MCF 10A (cell line): ENCODE data around the gene ESCO1. TPM values are rescaled to one million over a fixed set of nuclear protein-coding genes. Genes with fewer than 3 reads are reported as not detected.
A peak's percentile ranks its signal among the peaks of the same experiment; 100 is the strongest.

Experiments used
- BruUV-seq: library from RNA; stranded (reverse); fragments of 400-500 nt; replicated peaks from 2 replicates; lab custom pipeline; 2021; lab: Mats Ljungman, UMichigan
- CTCF ChIA-PET: fragments of 300-600 bp; sonication (Branson Sonifier 250); formaldehyde crosslinking; extraction: SDS; loops from one replicate; lab custom pipeline; 2021; ENCODE audit warnings: antibody characterized with exemption, inconsistent platforms; lab: Yijun Ruan, JAX
- POLR2A ChIA-PET: fragments of 300-600, 350-650 bp; sonication (Branson Sonifier 250); formaldehyde crosslinking; extraction: SDS; loops from one replicate; lab custom pipeline; 2020; ENCODE audit warnings: antibody characterized with exemption, inconsistent platforms; lab: Yijun Ruan, JAX
- DNase-seq: peaks from one replicate; pipeline ENCODE4 v3.0.0-alpha.2; 2018; ENCODE audit not compliant: unreplicated experiment
- H3K27ac Mint-ChIP-seq: one replicate; pipeline ENCODE4 v1.8.0; 2022; ENCODE audit warnings: mild to moderate bottlenecking, low read depth, mixed read lengths; ENCODE audit not compliant: unreplicated experiment
- H3K27me3 Mint-ChIP-seq: one replicate; pipeline ENCODE4 v1.8.0; 2022; ENCODE audit warnings: mixed read lengths; ENCODE audit not compliant: insufficient read depth, unreplicated experiment
- H3K36me3 Mint-ChIP-seq: one replicate; pipeline ENCODE4 v1.8.0; 2022; ENCODE audit warnings: mild to moderate bottlenecking, moderate library complexity, mixed read lengths; ENCODE audit not compliant: insufficient read depth, unreplicated experiment
- H3K4me1 Mint-ChIP-seq: one replicate; pipeline ENCODE4 v1.8.0; 2022; ENCODE audit warnings: mixed read lengths; ENCODE audit not compliant: insufficient read depth, unreplicated experiment
- H3K4me3 Mint-ChIP-seq: one replicate; pipeline ENCODE4 v1.8.0; 2022; ENCODE audit warnings: mild to moderate bottlenecking, moderate library complexity, mixed read lengths; ENCODE audit not compliant: unreplicated experiment
- H3K9me3 Mint-ChIP-seq: one replicate; pipeline ENCODE4 v1.8.0; 2022; ENCODE audit warnings: mixed read lengths; ENCODE audit not compliant: unreplicated experiment
- intact Hi-C: fragments of 100-400 bp; cut with micrococcal nuclease; formaldehyde crosslinking; loops from 2 replicates; pipeline ENCODE4 v1.14.1; 2022
- total RNA-seq: library from RNA; stranded (reverse); gene quantifications from 2 replicates; pipeline ENCODE4 v1.2.3, GENCODE V29; 2022
- TF ChIP-seq, protein P1 (sequence below): fragments of 200-600 bp; IDR thresholded peaks from one replicate; pipeline ENCODE4 v1.8.0; 2022; ENCODE audit warnings: antibody characterized with exemption, mild to moderate bottlenecking; ENCODE audit not compliant: unreplicated experiment

The ESCO1 gene
- total RNA-seq, 1 experiment from 2014 or later: 19.2 TPM

DNA sequence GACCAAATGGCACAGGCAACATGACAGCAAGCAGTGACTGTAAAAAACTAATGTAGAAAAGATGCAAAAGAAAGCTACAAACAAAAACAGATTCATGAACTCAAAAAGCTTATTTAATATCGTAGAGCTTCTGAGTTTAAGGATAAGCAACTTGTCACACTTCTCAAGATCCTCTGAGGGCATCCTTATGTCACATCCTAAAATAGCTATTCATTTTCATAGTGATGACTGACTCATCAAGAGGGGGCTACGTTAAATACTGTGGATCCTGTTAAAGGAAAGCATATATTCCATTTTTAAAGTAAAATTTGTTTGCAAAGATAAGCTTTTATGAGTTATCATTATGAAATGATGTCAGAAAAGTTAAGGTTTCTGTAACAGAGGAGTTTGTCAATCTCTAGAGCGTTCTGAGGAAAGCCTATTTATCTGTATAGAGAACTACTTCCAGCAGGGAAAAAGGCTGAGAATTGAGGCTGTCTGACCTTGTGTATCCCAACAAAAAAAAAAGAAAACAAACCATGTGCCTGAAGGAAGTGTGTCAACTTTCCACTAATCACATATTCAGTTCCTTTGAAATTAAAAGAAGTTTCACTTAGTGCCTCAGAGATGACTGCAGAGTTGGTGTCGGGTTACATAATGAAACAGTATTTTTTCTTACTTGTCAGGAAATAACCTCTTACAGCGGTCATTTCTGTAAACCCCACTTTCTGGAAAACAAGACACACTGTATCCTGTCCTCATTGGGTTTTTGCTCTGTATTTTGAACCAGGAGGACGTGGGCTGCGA, 115.5 kb downstream of the ESCO1 start:
- Mint-ChIP-seq H3K27ac (no peak overlapping the region), H3K9me3 (no peaks in the 10 kb centered on the region), H3K27me3 (no peaks in the 10 kb centered on the region), H3K4me3 (no peak overlapping the region), H3K36me3 (no peaks in the 10 kb centered on the region), H3K4me1 (peaks cover 8% of the 10 kb centered on the region)
- ChIA-PET POLR2A (no interaction called here), CTCF (interaction anchor here (0.6 to 1.8 kb wide), 5 partner anchors 9 to 290 kb away, joined by 3 to 8 read pairs (median 3); no protein-coding TSS in a partner anchor)
- TF ChIP-seq, protein P1, sequence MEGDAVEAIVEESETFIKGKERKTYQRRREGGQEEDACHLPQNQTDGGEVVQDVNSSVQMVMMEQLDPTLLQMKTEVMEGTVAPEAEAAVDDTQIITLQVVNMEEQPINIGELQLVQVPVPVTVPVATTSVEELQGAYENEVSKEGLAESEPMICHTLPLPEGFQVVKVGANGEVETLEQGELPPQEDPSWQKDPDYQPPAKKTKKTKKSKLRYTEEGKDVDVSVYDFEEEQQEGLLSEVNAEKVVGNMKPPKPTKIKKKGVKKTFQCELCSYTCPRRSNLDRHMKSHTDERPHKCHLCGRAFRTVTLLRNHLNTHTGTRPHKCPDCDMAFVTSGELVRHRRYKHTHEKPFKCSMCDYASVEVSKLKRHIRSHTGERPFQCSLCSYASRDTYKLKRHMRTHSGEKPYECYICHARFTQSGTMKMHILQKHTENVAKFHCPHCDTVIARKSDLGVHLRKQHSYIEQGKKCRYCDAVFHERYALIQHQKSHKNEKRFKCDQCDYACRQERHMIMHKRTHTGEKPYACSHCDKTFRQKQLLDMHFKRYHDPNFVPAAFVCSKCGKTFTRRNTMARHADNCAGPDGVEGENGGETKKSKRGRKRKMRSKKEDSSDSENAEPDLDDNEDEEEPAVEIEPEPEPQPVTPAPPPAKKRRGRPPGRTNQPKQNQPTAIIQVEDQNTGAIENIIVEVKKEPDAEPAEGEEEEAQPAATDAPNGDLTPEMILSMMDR: no peak
- DNase-seq: peak; percentile 11
- intact Hi-C loops: loop anchor here (10.0 kb wide), 1 partner anchor 470 kb away; no protein-coding TSS in a partner anchor
- no TSS peak for BruUV-seq

DNA sequence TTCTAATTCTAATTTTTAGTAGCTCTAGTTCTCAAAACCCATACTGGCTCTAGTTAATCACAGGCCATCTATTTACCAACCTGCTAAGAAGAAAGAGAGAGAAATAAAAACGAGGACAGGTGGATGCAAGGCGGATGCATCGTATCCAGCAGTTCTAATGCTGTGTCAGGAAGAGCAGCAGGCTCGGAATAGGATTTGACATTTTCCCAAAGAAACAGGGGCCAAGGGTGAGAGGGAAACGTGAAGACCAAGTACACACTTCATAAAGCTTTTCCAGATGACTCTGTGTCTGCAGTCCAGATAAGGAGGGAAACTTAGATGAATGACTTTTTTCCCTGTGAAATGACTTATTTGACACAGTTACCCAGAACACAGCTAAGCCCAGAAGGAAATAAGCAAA, 117.5 kb downstream of the ESCO1 start:
- ChIA-PET POLR2A (interaction anchor here (1.0 kb wide), 1 partner anchor 92 kb away, joined by 3 read pairs; no protein-coding TSS in a partner anchor), CTCF (interaction anchor here (0.8 to 1.1 kb wide), 2 partner anchors 9 to 129 kb away, joined by 3 to 4 read pairs; partner anchors contain the start of gene SNRPD1)
- intact Hi-C loops: loop anchor here (10.0 kb wide), 1 partner anchor 472 kb away; no protein-coding TSS in a partner anchor
- Mint-ChIP-seq H3K9me3 (no peaks in the 10 kb centered on the region), H3K27me3 (no peaks in the 10 kb centered on the region), H3K4me1 (peaks cover 8% of the 10 kb centered on the region), H3K27ac (no peak overlapping the region), H3K4me3 (no peak overlapping the region), H3K36me3 (no peaks in the 10 kb centered on the region)
- DNase-seq: no peak
- TF ChIP-seq, protein P1: no peak
- BruUV-seq: no TSS peak

DNA sequence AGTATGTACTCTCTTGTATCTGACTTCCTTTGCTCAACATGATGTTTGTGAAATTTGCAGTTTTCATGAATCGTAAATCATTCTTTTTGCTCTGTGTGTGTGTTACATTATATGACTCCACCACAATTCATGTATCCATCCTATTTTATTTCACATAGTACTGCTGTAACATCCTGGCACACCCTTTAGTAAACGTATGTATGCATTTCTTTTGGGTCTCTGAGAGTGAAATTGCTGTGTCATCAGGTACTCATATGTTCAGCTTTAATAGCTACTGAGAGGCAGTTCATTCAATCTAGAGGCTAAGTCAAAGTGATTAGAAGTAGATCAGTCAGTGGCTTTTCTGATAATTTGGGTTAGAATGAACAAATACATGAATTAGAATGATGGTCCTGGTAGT, 118.8 kb downstream of the ESCO1 start:
- H3K4me1 Mint-ChIP-seq: peaks cover 8% of the 10 kb centered on the region
- CTCF ChIA-PET: interaction anchor here (0.6 kb wide), 1 partner anchor 711 kb away, joined by 3 read pairs; no protein-coding TSS in a partner anchor

More for the DNA sequence above, 118.8 kb downstream of the ESCO1 start:
- no peaks in the 10 kb centered on the region for H3K36me3 Mint-ChIP-seq
- no peak overlapping the region for H3K4me3 Mint-ChIP-seq
- POLR2A ChIA-PET: no interaction called here
- no peak overlapping the region for H3K27ac Mint-ChIP-seq
- BruUV-seq: no TSS peak
- intact Hi-C loops: loop anchor here (10.0 kb wide), 1 partner anchor 473 kb away; no protein-coding TSS in a partner anchor
- H3K9me3 Mint-ChIP-seq: no peaks in the 10 kb centered on the region
- DNase-seq: no peak
- H3K27me3 Mint-ChIP-seq: no peaks in the 10 kb centered on the region
- TF ChIP-seq, protein P1: no peak
